Measurements from ENCODE around the gene EZH1. TPM values are rescaled to one million over a fixed set of nuclear protein-coding genes. Genes with fewer than 3 reads are reported as not detected.
A peak's percentile ranks its signal among the peaks of the same experiment; 100 is the strongest.

EZH1 gene
- total RNA-seq, 1 experiment from 2014 or later: 22.8 TPM

DNA sequence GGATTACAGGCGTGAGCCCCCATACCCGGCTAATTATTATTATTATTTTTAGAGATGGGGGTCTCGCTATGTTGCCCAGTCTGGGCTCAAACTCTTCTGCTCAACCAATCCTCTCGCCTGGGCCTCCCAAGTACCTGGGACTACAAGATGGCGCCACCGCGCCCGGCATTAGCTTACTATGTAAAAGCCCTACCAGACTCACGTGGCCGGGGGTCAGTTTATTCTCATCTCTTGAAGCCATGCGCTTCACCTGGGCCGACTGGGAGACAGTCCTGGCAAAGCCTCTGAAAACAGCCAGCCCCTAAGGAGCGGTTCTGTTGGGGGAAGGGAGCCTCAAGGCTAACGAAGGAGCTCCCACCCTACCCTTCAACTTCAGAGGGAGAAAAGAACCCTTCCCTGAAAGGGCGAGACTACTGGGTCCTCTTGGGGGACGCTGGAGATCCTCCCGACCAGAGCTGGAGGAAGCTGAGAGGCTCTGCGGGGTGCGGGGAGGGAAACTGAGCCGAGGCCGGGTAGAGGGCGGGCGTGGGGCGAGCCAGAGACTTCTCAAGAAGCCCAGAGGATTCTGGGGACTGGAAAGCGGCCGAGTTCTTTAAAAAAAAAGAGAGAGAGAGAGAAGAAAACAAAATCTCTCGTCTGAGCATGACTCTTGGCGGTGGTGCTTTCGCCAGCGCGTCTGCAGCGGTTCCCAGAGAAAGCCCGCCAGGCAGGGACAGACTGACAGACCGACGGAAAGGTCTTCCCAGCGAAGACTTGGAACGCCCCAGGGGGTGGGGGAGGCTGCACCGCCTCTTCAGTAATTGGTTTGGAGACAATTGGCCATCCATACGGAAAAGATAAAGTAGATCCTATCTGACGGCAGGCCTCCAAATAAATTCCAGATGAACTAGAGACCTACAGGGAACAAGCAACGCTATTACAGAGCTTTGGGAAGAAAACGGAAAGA, 91.4 kb downstream of the EZH1 start:
- DNase-seq: no peak
- ChIA-PET CTCF (no interaction called here), POLR2A (ENCODE audit: unreplicated experiment) (no interaction called here)
- H4K20me1 ChIP-seq (ENCODE audit: insufficient read depth): no peaks in the 10 kb centered on the region
- H3K27me3 ChIP-seq (ENCODE audit: insufficient read depth, low read depth): no peaks in the 10 kb centered on the region
- H3K9me3 ChIP-seq (ENCODE audit: insufficient read depth, low read depth): no peaks in the 10 kb centered on the region
- H3K36me3 ChIP-seq (ENCODE audit: low read depth): no peaks in the 10 kb centered on the region
- H3K4me1 ChIP-seq (replicated peaks; ENCODE audit: insufficient read depth): peaks cover 17% of the 10 kb centered on the region
- intact Hi-C loops (cut with micrococcal nuclease; ENCODE audit: unreplicated experiment): no loop called here
- no TSS peak for BruUV-seq (replicated peaks)
- no peak overlapping the region for H3K4me2 ChIP-seq
- TF ChIP-seq CTCF (conservative IDR thresholded peaks at IDR 0.05) (no peak), EZH2 (IDR thresholded peaks at IDR 0.05; ENCODE audit: low read depth) (no peak)
- no peak overlapping the region for H3K4me3 ChIP-seq
- no peak overlapping the region for H3K27ac ChIP-seq
- H3K79me2 ChIP-seq (ENCODE audit: low read depth): no peaks in the 10 kb centered on the region
- H2AFZ ChIP-seq: no peak overlapping the region
- peaks cover 29% of the 10 kb centered on the region; the same call in 1 of the 2 replicates for H3F3A ChIP-seq (ENCODE audit: insufficient read depth, low read depth)
- H3K9me2 ChIP-seq (ENCODE audit: insufficient read depth): no peaks in the 10 kb centered on the region

DNA sequence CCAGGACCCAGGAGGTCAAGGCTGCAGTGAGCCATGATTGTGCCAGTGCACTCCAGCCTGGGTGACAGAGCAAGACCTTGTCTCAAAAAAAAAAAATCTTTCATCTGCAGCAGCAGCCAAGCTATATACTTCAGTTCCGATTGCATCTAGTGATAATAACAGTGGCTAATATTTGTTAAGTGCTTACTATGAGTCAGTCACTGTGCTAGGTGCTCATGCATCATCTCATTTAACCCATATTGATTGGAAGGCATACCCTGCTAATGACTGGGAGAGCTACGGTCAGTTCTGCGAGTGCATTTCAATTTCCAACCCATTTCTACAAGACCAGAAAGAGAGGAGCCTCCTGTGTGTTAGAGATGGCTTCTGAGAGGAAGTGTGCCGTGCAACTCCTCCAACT, 93.4 kb downstream of the EZH1 start:
- POLR2A ChIA-PET (ENCODE audit: unreplicated experiment): interaction anchor here (0.6 kb wide), 1 partner anchor 181 kb away, joined by 3 read pairs; the partner anchor contains the start of gene PSME3
- Histone ChIP-seq H3K27ac (no peak overlapping the region), H3K4me2 (peak overlapping the region; percentile 12; the same call in 1 of the 2 replicates), H4K20me1 (ENCODE audit: insufficient read depth) (no peaks in the 10 kb centered on the region), H3F3A (ENCODE audit: insufficient read depth, low read depth) (peaks cover 21% of the 10 kb centered on the region; the same call in 1 of the 2 replicates), H3K27me3 (ENCODE audit: insufficient read depth, low read depth) (no peaks in the 10 kb centered on the region), H3K79me2 (ENCODE audit: low read depth) (no peaks in the 10 kb centered on the region), H3K4me1 (replicated peaks; ENCODE audit: insufficient read depth) (peaks cover 17% of the 10 kb centered on the region), H3K9me2 (ENCODE audit: insufficient read depth) (no peaks in the 10 kb centered on the region), H2AFZ (no peak overlapping the region), H3K4me3 (no peak overlapping the region), H3K9me3 (ENCODE audit: insufficient read depth, low read depth) (no peaks in the 10 kb centered on the region), H3K36me3 (ENCODE audit: low read depth) (no peaks in the 10 kb centered on the region)
- peak in 1 of 2 experiments; percentile 54 for DNase-seq
- CTCF ChIA-PET: interaction anchor here (0.7 kb wide), 1 partner anchor 85 kb away, joined by 6 read pairs; no protein-coding TSS in a partner anchor
- intact Hi-C loops (cut with micrococcal nuclease; ENCODE audit: unreplicated experiment): no loop called here
- no TSS peak for BruUV-seq (replicated peaks)
- no peak for TF ChIP-seq EZH2 (IDR thresholded peaks at IDR 0.05; ENCODE audit: low read depth)
- TF ChIP-seq CTCF (conservative IDR thresholded peaks at IDR 0.05): no peak

Small RNA genes within 50 kb of the gene (microRNA-seq; reads per million reads assigned to microRNA genes)
- gene MIR6780A (ENCODE audit: borderline number of aligned reads, borderline replicate concordance): not detected

Other genes with a start within 250 kb of the EZH1 start
- 18.2 and 20.6 TPM in 2 replicates for gene NAGLU, start 208.8 kb downstream of the EZH1 start, total RNA-seq (2021)
- 0.90 and 1.3 TPM in 2 replicates for gene HSD17B1, start 192.1 kb downstream of the EZH1 start, total RNA-seq (2021)
- gene COASY, start 182.9 kb downstream of the EZH1 start, total RNA-seq (2021): 133 and 152 TPM in 2 replicates
- gene MLX, start 177.9 kb downstream of the EZH1 start, total RNA-seq (2021): 20.0 and 26.0 TPM in 2 replicates
- gene PSMC3IP, start 167.3 kb downstream of the EZH1 start, total RNA-seq (2021): 10.2 and 13.4 TPM in 2 replicates
- 57.0 and 61.7 TPM in 2 replicates for gene RETREG3, start 135.7 kb downstream of the EZH1 start, total RNA-seq (2021)
- gene TUBG1, start 135.4 kb downstream of the EZH1 start, total RNA-seq (2021): 79.1 and 85.6 TPM in 2 replicates
- gene TUBG2, start 85.8 kb downstream of the EZH1 start, total RNA-seq (2021): 25.5 and 28.3 TPM in 2 replicates
- 22.5 and 32.2 TPM in 2 replicates for gene PLEKHH3, start 68.0 kb downstream of the EZH1 start, total RNA-seq (2021)
- 0.25 TPM in 1 of 2 replicates, not detected in the other for gene CCR10, start 63.2 kb downstream of the EZH1 start, total RNA-seq (2021)
- gene CNTNAP1, start 62.5 kb downstream of the EZH1 start, total RNA-seq (2021): 1.4 and 1.8 TPM in 2 replicates
- 1.1 TPM in 1 of 2 replicates, not detected in the other for gene RAMP2, start 16.2 kb upstream of the EZH1 start, total RNA-seq (2021)
- 38.7 and 48.4 TPM in 2 replicates for gene VPS25, start 28.4 kb upstream of the EZH1 start, total RNA-seq (2021)
- 8.3 and 11.9 TPM in 2 replicates for gene WNK4, start 35.6 kb upstream of the EZH1 start, total RNA-seq (2021)
- 49.3 and 49.9 TPM in 2 replicates for gene COA3, start 53.7 kb upstream of the EZH1 start, total RNA-seq (2021)
- gene CNTD1, start 53.8 kb upstream of the EZH1 start, total RNA-seq (2021): not detected in 2 replicates
- gene BECN1, start 79.2 kb upstream of the EZH1 start, total RNA-seq (2021): 58.9 and 66.0 TPM in 2 replicates
- 115 and 122 TPM in 2 replicates for gene PSME3, start 88.4 kb upstream of the EZH1 start, total RNA-seq (2021)
- 3.7 TPM in 2 replicates for gene AOC2, start 99.5 kb upstream of the EZH1 start, total RNA-seq (2021)
- gene AOC3, start 106.2 kb upstream of the EZH1 start, total RNA-seq (2021): 0.98 and 2.8 TPM in 2 replicates
- gene G6PC1, start 155.8 kb upstream of the EZH1 start, total RNA-seq (2021): not detected in 2 replicates
- 32.6 and 35.4 TPM in 2 replicates for gene AARSD1, start 219.4 kb upstream of the EZH1 start, total RNA-seq (2021)
- 0.70 and 1.3 TPM in 2 replicates for gene PTGES3L, start 235.0 kb upstream of the EZH1 start, total RNA-seq (2021)
- gene RUNDC1, start 235.5 kb upstream of the EZH1 start, total RNA-seq (2021): 12.7 and 13.8 TPM in 2 replicates

All from PC-9 (cell line).